ENCODE results near the gene MAG. TPM values are rescaled to one million over a fixed set of nuclear protein-coding genes. Genes with fewer than 3 reads are reported as not detected.
A peak's percentile ranks its signal among the peaks of the same experiment; 100 is the strongest.

MAG gene
- total and polyA plus RNA-seq, 7 donors, result 0.06 to 6.1 TPM; not detected in 5

GRCh38 chr19:35248310-35249145 lies 43.4 kb upstream of the MAG start, which contains the start of gene LSR:
Gene LSR (plus strand): TSS chr19:35249002. CDS start chr19:35249023, 21 bp downstream.
- TF ChIP-seq EP300 (IDR thresholded peaks at IDR 0.05) (no peak), POLR2AphosphoS5 (IDR thresholded peaks at IDR 0.05) (peak in 1 of 4 donors; percentile 39), POLR2A (IDR thresholded peaks at IDR 0.05) (peak in 1 of 2 donors; percentile 50), CTCF (IDR thresholded peaks at IDR 0.05) (no peak)
- DNase-seq, result no peak
- Histone ChIP-seq H3K36me3 (no peaks in the 10 kb centered on the region), H3K4me1 (peaks cover 0 to 18% (median 7%) of the 10 kb centered on the region in 4 donors), H3K27me3 (peaks cover 17 to 83% (median 38%) of the 10 kb centered on the region in 3 donors), H3K27ac (peak within 1 kb of the TSS in 3 of 4 donors; percentile 1 to 68 (median 66)), H3K9me3 (no peaks in the 10 kb centered on the region), H3K4me3 (peak within 1 kb of the TSS; percentile 6 to 39 (median 37))
- intact Hi-C loops (cut with DNase I), result no loop called here
- WGBS, 2 donors, result 1% methylated on average over 69 of the region's 69 CpGs

DNA sequence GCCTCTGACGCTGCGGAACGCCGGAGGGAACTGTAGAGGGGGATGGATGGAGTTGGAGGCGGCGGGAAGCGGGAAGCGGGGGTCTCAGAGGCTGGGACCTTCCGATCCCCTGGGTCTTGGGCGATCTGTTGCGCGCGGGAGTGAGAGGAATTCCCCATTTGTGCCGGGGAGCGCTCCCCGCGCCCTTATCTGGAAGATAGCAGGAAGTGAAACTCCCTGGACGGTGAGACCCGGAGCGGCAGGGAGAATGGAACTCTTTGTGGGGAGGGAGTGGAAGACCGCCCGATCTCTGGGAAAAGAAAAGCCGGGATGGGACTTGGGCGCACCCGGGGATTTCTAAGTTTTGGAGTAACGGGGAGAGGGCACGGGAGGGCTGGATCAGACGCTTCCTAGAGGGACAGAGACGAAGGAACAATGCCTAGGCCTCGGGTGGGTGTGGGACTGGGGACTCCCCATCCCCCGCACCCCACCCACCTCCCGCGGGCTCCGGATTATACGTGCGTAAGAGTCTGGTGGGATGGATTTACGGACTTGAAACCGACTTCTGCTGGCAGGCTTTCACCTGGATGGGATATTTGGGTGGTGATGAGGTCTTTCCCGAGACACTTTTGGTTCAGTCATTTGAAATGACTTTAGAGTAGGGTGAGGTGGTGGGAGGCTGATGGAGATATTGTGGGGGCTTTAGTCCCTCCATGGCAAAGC lies 42.7 kb upstream of the MAG start:
- 3 to 10% methylated on average over 39 of the region's 39 CpGs for WGBS, 2 donors
- Histone ChIP-seq H3K9me3 (no peaks in the 10 kb centered on the region), H3K36me3 (no peaks in the 10 kb centered on the region), H3K27ac (peak overlapping the region in 2 of 4 donors; percentile 34 to 66), H3K4me3 (peak overlapping the region; percentile 6 to 39 (median 37)), H3K4me1 (peaks cover 0 to 18% (median 7%) of the 10 kb centered on the region in 4 donors), H3K27me3 (peaks cover 17 to 82% (median 38%) of the 10 kb centered on the region in 3 donors)
- intact Hi-C loops (cut with DNase I), result no loop called here
- DNase-seq, result peak; percentile 43
- TF ChIP-seq POLR2A (IDR thresholded peaks at IDR 0.05) (no peak), CTCF (IDR thresholded peaks at IDR 0.05) (no peak), POLR2AphosphoS5 (IDR thresholded peaks at IDR 0.05) (no peak), EP300 (IDR thresholded peaks at IDR 0.05) (no peak)

DNA sequence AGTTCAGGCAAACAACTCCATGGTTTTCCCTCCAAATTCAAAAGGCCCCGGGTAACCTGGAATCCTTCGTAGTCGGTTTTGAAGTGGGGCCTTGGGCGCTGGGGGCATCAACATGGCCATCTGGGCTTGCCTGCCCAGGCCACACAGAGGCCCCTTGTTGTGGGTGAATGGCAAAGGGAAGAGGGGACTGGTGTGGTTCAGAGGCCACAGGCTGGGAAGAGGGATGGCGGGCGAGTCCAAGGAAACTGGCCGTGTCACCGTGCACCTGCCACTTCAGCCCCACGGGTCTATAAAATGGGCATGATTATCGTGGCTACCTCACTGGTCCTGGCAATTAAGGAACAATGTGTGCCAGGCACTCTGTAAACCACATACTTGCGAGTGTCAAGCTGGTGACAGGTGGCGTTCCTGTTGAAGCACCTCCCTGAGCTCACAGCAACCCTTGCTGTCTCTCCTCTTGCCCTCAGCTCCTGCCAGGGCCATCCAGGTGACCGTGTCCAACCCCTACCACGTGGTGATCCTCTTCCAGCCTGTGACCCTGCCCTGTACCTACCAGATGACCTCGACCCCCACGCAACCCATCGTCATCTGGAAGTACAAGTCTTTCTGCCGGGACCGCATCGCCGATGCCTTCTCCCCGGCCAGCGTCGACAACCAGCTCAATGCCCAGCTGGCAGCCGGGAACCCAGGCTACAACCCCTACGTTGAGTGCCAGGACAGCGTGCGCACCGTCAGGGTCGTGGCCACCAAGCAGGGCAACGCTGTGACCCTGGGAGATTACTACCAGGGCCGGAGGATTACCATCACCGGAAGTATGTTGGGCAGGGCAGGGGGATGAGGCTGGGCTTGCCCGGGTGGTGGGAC lies 41.9 kb upstream of the MAG start:
- H3K36me3 ChIP-seq, result no peaks in the 10 kb centered on the region
- TF ChIP-seq CTCF (IDR thresholded peaks at IDR 0.05) (no peak), EP300 (IDR thresholded peaks at IDR 0.05) (no peak)
- H3K9me3 ChIP-seq, result no peaks in the 10 kb centered on the region
- DNase-seq, result peak; percentile 57
- intact Hi-C loops (cut with DNase I), result no loop called here
- no peak overlapping the region for H3K27ac ChIP-seq
- peaks cover 17 to 83% (median 45%) of the 10 kb centered on the region in 3 donors for H3K27me3 ChIP-seq
- peaks cover 0 to 18% (median 7%) of the 10 kb centered on the region in 4 donors for H3K4me1 ChIP-seq
- H3K4me3 ChIP-seq, result peak overlapping the region in 1 of 4 donors; percentile 36
- WGBS, 2 donors, result 66 to 82% methylated on average over 34 of the region's 34 CpGs

DNA sequence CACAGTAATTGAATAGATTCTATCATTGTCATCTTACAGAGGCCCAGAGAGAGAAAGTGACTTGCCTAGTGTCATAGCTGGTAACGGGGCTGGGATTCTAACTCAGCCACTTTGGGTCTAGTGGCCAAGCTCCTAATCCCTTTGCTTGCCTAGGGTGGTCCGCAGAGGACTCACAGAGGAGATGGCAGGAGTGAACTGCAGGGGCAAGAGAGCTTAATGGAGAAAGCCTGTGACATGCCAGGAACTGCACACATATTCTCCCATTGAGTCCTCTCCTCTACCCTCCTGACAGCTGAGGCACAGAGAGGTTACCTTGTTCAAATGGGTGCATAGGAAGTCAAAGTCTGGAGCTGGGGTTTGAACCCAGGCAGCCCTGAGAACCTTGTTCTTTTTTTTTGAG lies 40.5 kb upstream of the MAG start:
- H3K4me1 ChIP-seq, result peaks cover 0 to 18% (median 7%) of the 10 kb centered on the region in 4 donors
- no peak overlapping the region for H3K4me3 ChIP-seq
- DNase-seq, result no peak
- peaks cover 17 to 84% (median 50%) of the 10 kb centered on the region in 3 donors for H3K27me3 ChIP-seq
- H3K9me3 ChIP-seq, result no peaks in the 10 kb centered on the region
- no peaks in the 10 kb centered on the region for H3K36me3 ChIP-seq
- TF ChIP-seq POLR2AphosphoS5 (IDR thresholded peaks at IDR 0.05), result no peak
- no peak overlapping the region for H3K27ac ChIP-seq
- intact Hi-C loops (cut with DNase I), result no loop called here
- 91% methylated on average over 2 of the region's 2 CpGs for WGBS, 2 donors

Measured in sigmoid colon (tissue), 7 donors.